KMS-11 (cell line): ENCODE data around the gene ITCH.

ENCODE experiments used
- H2AFZ ChIP-seq: fragments of 200-600 bp; sonication (generic); 2 replicates; pipeline ENCODE4 v1.6.1; 2016; ENCODE audit warnings: antibody characterized with exemption, mixed run types, low read depth
- H3K27ac ChIP-seq: fragments of 200-600 bp; sonication (generic); 2 replicates; pipeline ENCODE4 v1.6.1; 2016; ENCODE audit warnings: mild to moderate bottlenecking, mixed run types
- H3K27me3 ChIP-seq: fragments of 200-600 bp; sonication (generic); 2 replicates; pipeline ENCODE4 v1.6.1; 2017; ENCODE audit warnings: mild to moderate bottlenecking, low read depth, mixed run types, moderate library complexity; ENCODE audit not compliant: insufficient read depth
- H3K36me3 ChIP-seq: fragments of 200-600 bp; sonication (generic); 2 replicates; pipeline ENCODE4 v1.6.1; 2017; ENCODE audit warnings: mild to moderate bottlenecking, mixed run types; ENCODE audit not compliant: insufficient read depth
- H3K4me1 ChIP-seq: fragments of 200-600 bp; sonication (generic); 2 replicates; pipeline ENCODE4 v1.6.1; 2016; ENCODE audit warnings: mild to moderate bottlenecking, low read depth, mixed run types; ENCODE audit not compliant: poor library complexity, severe bottlenecking
- H3K4me2 ChIP-seq: fragments of 200-600 bp; sonication (generic); 2 replicates; pipeline ENCODE4 v1.7.0; 2016; ENCODE audit warnings: mild to moderate bottlenecking, mixed run types
- H3K4me3 ChIP-seq: fragments of 200-600 bp; sonication (generic); IDR thresholded peaks from 2 replicates; pipeline ENCODE4 v1.6.1; 2017; ENCODE audit warnings: low read depth, low read length, mixed read lengths; ENCODE audit not compliant: insufficient read depth
- H3K79me2 ChIP-seq: fragments of 200-600 bp; sonication (generic); 2 replicates; pipeline ENCODE4 v1.6.1; 2016; ENCODE audit warnings: low read depth, mixed run types; ENCODE audit not compliant: insufficient read depth
- H3K9ac ChIP-seq: fragments of 200-600 bp; sonication (generic); 2 replicates; pipeline ENCODE4 v1.6.1; 2016; ENCODE audit warnings: mild to moderate bottlenecking, mixed run types
- H4K20me1 ChIP-seq: fragments of 200-600 bp; sonication (generic); 2 replicates; pipeline ENCODE4 v1.6.1; 2016; ENCODE audit warnings: mild to moderate bottlenecking, mixed run types; ENCODE audit not compliant: insufficient read depth
- CTCF ChIP-seq: fragments of 200-600 bp; sonication (generic); conservative IDR thresholded peaks from 2 replicates; pipeline ENCODE4 v1.6.1; 2017; ENCODE audit warnings: low read depth, mild to moderate bottlenecking, antibody characterized with exemption, low read length, moderate library complexity, mixed read lengths

ITCH gene

GRCh38 chr20:34373445-34373844 is 10.4 kb downstream of the ITCH start:
- no peaks in the 10 kb centered on the region for H3K27me3 ChIP-seq
- no peak overlapping the region for H3K27ac ChIP-seq
- no peak overlapping the region for H3K4me2 ChIP-seq
- H3K36me3 ChIP-seq = peaks cover 19% of the 10 kb centered on the region; the same call in 1 of the 2 replicates
- no peak for TF ChIP-seq CTCF
- H4K20me1 ChIP-seq = peaks cover 1% of the 10 kb centered on the region; the same call in 1 of the 2 replicates
- H2AFZ ChIP-seq = no peak overlapping the region
- H3K4me1 ChIP-seq = peaks cover 43% of the 10 kb centered on the region
- no peak overlapping the region for H3K4me3 ChIP-seq
- H3K9ac ChIP-seq = no peak overlapping the region
- peaks cover 68% of the 10 kb centered on the region for H3K79me2 ChIP-seq

DNA sequence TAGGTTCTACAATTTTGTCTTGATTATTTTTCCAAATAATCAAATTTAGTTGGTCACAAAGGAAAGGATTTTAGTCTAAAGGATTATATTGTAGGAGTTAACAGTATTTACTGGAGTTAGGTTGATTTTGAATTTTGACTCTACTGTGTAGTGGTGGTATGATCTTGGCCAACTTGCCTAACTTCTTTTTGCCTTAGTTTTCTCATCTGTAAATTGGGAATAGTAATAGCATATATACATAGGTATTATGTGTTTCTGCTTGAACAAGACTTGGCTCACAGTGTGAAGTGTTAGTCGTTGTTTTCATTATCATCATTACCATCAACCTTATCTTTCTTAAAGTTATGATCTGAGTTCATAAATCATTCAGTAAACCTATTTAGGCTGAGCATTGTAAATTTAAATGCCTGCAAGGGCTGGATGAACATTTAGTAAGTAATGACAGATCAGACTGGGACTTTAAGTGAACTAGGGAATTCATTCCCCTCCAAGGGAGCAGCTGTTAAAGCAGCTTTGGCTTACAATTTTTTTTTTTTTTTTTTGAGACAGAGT is 11.2 kb downstream of the ITCH start:
- H2AFZ ChIP-seq = no peak overlapping the region
- H3K4me2 ChIP-seq = no peak overlapping the region
- H4K20me1 ChIP-seq = peaks cover 4% of the 10 kb centered on the region; the same call in 1 of the 2 replicates
- H3K27me3 ChIP-seq = no peaks in the 10 kb centered on the region
- H3K79me2 ChIP-seq = peaks cover 68% of the 10 kb centered on the region
- H3K9ac ChIP-seq = no peak overlapping the region
- no peak overlapping the region for H3K27ac ChIP-seq
- H3K36me3 ChIP-seq = peaks cover 14% of the 10 kb centered on the region; the same call in 1 of the 2 replicates
- no peak overlapping the region for H3K4me3 ChIP-seq
- H3K4me1 ChIP-seq = peaks cover 35% of the 10 kb centered on the region
- no peak for TF ChIP-seq CTCF

GRCh38 chr20:34375977-34376430 is 12.9 kb downstream of the ITCH start:
- Histone ChIP-seq H3K36me3 (peaks cover 10% of the 10 kb centered on the region; the same call in 1 of the 2 replicates), H3K27ac (no peak overlapping the region), H3K4me1 (peaks cover 22% of the 10 kb centered on the region), H3K4me2 (no peak overlapping the region), H3K79me2 (peaks cover 73% of the 10 kb centered on the region; the same call in 1 of the 2 replicates), H3K27me3 (no peaks in the 10 kb centered on the region), H2AFZ (no peak overlapping the region), H3K4me3 (no peak overlapping the region), H3K9ac (no peak overlapping the region), H4K20me1 (peaks cover 4% of the 10 kb centered on the region; the same call in 1 of the 2 replicates)
- TF ChIP-seq CTCF = no peak

- H3K79me2 ChIP-seq = peaks cover 82% of the 10 kb centered on the region; the same call in 1 of the 2 replicates
- no peak for TF ChIP-seq CTCF
- H3K4me2 ChIP-seq = no peak overlapping the region
- no peak overlapping the region for H3K9ac ChIP-seq
- H3K36me3 ChIP-seq = no peaks in the 10 kb centered on the region; the same call in 1 of the 2 replicates
- no peaks in the 10 kb centered on the region for H3K27me3 ChIP-seq
- H3K4me3 ChIP-seq = no peak overlapping the region
- no peak overlapping the region for H2AFZ ChIP-seq
- H4K20me1 ChIP-seq = peaks cover 4% of the 10 kb centered on the region; the same call in 1 of the 2 replicates
- H3K27ac ChIP-seq = no peak overlapping the region
- H3K4me1 ChIP-seq = peaks cover 22% of the 10 kb centered on the region
Observed at GRCh38 chr20:34377072-34377847, 14.2 kb downstream of the ITCH start.
